ENCODE measurements around the gene ZBTB7A.

Gene ZBTB7A

DNA sequence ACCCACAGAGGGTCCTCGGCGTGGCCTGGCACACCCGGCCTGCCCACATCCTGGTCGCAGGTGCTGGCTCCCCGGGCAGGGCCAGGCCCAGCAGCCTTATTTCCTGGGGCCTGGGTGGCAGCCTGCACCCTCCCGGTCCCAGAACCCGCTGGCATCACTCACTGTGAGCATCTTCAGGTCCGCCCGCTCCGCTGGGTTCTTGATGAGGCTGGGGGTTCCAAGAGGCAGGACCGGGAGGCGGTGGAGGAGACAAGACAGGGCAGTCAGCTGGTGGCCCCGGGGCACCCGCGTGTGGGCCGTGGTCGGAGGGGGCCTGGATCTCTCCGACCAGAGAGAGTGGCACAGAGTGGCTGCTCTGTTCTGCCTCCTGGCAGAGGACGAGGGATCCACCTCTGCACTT is 27.6 kb upstream of the ZBTB7A start:
- DNase-seq (ENCODE audit: low read depth, low spot score) = no peak

GRCh38 chr19:4093643-4094175 is 27.0 kb upstream of the ZBTB7A start:
- DNase-seq (ENCODE audit: low read depth, low spot score) = no peak

DNA sequence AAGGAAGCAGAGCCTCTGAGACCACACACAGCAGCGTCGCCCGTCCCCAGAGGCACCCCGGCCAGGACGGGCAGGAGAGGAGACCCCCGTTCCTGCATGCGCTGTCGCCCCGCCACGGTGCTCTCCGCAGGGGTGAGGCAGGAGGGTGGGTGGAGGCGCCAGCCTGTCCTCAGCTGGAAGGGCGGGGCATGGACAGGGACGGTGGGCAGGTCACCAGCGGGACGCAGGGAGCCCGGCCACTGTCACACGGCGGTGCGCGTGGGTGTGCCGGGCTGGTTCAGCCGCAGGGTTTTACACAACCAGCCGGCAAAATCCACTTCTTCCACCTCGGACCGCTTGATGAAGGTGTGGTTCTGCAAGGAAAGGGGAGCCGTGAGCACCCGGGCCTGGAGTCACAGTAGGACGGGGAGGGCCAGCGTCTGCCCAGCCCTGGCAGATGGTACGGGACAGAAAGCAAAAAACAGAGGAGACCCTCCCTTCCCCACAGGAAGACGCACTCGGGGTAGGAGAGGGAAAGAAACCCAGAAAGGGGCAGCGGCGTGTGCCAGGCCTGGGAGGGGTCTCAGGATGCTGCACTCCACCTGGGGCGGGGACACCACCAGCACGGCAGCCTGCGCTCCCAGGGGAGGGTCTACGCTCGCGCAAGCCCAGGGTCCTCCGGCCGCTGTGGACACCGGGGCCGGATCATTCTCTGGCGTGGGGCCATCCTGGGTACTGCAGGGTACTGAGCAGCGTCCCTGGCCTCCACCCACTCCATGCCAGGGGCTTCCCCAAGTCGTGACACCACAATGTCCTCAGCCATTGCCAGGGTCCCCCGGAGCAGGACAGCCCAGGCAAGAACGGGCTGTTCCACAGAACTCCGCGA is 23.9 kb upstream of the ZBTB7A start:
- no peak for DNase-seq (ENCODE audit: low read depth, low spot score)

DNA sequence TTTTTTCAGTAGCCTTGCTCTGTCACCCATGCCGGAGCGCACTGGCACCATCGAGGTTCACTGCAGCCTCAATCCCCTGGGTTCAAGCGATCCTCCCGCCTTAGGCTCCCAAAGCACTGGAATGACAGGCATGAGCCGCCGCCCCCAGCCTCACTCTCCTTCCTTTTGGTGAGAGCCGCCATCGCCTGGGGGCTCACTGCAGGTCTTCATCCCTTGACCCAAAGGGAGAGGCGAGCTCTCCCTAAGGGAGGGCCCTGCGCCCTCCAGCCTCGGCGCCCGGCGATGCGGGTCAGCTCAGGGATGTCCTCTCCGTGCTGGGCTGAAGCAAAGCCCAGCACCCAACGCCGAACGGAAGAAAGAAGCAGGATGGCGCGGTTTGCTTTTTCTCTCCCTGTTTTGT is 23.2 kb upstream of the ZBTB7A start:
- DNase-seq (ENCODE audit: low read depth, low spot score) = no peak

DNA sequence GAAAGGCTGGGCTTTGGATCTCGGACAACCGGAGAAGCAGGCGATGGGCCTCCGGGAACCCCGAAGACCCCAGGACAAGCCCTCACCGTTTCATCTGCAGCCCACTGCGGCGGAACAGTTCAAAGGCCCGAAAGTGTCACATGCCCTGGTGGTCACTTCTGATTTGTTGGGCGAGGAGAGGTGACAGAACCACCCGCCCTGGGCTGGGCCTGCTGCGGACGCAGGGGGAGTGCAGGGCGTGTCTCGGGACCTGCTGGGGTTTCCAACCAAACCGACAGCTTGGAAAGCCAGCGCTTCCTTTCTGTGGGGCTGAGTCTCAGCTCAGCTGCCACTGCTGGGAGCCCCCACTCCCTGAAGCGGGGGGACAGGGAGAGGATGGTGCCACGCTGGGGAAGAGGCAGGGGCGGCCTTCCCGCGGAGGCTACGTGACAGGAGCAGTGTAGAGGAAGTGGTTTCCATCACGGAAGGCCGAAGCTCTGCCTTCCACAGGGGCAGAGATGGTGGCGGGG is 22.8 kb upstream of the ZBTB7A start:
- no peak for DNase-seq (ENCODE audit: low read depth, low spot score)

DNA sequence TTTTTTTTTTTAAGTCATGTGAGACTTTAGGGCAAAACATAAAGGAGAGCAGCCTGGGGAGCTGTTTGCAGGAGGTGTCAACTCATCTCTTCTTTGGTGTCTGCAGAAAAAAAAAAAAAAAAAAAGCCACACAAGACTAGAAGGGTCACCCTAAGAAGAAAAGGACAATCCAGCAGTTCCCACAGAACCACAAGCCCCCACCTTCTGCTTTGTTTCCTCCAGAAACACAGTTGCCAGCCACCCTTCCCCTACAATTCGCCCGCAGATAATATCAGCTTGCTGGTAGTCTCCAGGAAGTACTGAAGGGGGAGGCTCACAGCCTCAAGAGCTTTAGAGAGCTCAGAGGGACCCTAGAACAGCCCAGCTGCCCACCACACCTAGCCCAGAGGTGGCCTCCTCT is 22.3 kb upstream of the ZBTB7A start:
- DNase-seq (ENCODE audit: low read depth, low spot score) = no peak

DNA sequence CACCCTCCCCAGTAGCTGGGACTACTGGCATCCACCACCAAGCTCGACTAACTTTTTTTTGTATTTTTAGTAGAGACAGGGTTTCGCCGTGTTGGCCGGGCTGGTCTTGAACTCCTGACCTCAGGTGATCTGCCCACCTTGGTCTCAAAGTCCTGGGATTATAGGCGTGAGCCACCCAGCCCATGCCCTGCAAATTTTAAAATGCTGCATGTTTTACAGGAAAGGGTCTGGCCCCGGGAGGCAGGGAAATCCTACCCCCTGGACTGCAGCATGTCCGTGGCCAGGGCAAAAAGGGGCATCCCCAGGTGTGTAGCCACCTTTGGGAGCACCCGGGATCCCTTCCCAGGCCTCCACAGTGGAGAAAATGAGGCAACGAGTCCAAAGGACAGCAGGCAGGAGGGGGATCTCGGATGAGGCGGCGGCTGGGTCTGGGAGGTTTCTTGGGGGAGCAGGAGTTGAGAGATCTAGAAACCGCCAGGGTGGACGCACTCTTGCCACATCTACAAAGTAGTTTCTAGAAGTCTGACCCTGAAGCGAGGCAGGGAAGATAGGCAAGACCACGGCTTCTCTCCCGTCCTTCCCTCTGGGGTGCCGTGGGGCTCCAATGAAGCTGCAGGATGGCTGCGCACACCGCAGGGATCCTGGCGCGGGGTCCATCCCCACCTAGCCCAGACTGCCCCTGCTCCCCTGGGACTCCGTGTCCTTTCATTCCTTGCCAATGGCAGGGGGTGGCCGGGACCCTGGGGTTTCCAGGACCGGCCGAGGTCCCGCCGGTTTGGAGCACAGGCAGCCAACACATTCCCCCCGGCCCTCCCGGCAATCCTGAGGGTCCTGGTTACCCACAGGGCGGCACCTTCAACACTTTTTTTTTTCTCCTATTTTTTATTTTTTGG is 21.3 kb upstream of the ZBTB7A start:
- DNase-seq (ENCODE audit: low read depth, low spot score) = no peak

GRCh38 chr19:4086411-4086867 is 19.7 kb upstream of the ZBTB7A start:
- DNase-seq (ENCODE audit: low read depth, low spot score) = no peak

- no peak for DNase-seq (ENCODE audit: low read depth, low spot score)
Observed at GRCh38 chr19:4084547-4084877, 17.8 kb upstream of the ZBTB7A start.

- DNase-seq (ENCODE audit: low read depth, low spot score) = no peak
Observed at GRCh38 chr19:4083677-4084546, 17.2 kb upstream of the ZBTB7A start.

GRCh38 chr19:4082172-4082571 is 15.5 kb upstream of the ZBTB7A start:
- no peak for DNase-seq (ENCODE audit: low read depth, low spot score)

- no peak for DNase-seq (ENCODE audit: low read depth, low spot score)
Observed at GRCh38 chr19:4081441-4082129, 14.9 kb upstream of the ZBTB7A start.

- no peak for DNase-seq (ENCODE audit: low read depth, low spot score)
Observed at GRCh38 chr19:4080473-4080872, 13.8 kb upstream of the ZBTB7A start.

DNA sequence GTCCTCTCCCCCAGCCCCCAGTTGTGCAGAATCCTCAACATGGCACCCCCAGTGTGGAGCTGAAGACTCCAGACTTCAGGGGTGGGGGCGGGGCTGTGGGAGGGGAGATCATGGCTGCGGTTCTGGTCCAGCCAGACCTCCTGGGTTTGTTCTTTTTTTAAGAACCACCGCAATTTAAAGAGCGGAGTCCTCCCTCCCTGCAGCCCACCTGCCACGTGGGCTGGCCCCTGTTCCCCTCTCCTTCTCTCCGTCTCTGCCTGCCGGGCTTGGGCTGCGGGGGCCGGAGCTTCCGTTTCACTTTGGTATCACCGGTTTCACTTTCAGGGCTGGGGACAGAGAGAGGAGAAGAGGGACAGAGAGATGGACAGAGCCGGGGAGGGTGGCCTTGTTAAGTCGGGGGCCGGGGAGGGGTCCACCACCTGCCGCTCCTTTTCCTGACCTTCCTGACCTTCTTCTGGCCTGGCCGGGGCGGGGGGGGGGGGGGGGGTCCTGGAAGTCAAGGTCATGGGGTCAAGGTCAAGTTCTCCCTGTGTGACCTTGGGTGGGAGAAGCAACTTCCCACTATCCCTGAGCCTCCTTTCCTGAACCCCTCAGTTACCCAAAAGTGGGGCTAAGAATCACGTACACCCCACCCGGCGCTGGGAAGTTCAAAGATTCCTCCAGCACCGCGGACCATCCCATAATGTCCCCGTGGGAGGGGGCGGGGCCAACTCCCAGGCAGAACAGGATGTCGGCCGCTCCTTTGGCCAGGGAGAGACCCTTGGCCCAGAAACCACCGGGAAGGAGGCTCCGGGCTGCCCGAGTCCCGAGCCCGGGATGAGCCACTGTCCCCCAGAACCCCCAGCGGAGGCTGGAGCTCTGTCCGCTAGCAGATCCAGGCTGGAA is 11.3 kb upstream of the ZBTB7A start:
- DNase-seq (ENCODE audit: low read depth, low spot score) = no peak

GRCh38 chr19:4077007-4077374 is 10.3 kb upstream of the ZBTB7A start:
- no peak for DNase-seq (ENCODE audit: low read depth, low spot score)

DNA sequence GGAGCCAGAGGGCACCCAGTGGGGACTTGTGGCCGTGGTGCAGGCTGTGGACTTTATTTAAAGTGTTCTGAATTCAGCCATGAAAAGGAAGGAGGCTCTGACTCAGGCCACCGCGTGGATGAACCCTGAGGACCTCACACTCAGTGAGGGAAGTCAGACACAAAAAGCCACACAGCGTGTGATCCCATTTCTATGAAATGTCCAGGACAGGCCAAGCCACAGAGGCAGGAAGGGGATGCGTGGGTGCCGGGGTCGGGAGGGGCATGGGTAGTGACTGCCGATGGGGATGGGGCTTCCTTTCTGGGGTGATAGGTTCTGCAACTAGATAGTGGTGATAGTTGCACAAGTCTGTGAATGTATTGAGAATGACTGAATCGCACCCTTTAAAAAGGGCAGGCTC is 8.7 kb upstream of the ZBTB7A start:
- no peak for DNase-seq (ENCODE audit: low read depth, low spot score)

- no peak for DNase-seq (ENCODE audit: low read depth, low spot score)
Observed at GRCh38 chr19:4071610-4072009, 4.9 kb upstream of the ZBTB7A start.

DNA sequence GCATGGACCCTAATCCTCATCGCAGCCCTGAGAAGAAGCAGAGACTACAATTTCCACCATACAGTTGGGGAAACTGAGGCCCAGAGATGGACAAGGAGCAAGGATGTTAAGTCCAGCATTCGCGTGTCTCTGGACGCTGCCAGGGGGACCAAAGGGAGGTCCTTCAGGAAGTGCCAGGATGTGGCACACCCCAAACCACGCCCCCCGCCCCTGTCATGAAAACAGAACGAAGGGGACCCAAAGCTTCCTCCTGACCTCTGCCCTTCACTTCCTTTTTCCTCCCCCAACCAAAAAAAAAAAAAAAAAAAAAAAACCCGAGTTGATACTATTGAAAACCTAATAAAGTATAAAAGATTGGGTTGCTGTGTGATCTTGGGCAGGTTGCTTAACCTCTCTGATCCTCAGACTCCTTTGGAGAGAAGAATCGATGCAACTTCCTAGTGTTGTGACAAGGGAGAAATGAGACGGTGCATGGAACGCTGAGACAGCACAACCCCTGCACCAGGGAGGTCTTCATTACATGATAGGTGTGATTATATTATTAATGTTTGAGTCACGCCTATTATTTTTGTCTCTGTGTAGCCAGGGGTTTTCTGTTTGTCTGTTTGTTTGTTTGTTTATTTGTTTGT is 2.7 kb upstream of the ZBTB7A start:
- no peak for DNase-seq (ENCODE audit: low read depth, low spot score)

Data from smooth muscle cell of the brain vasculature (primary cell).